DND-41 (cell line): ENCODE results near the gene PIGQ.

Experiments
- EZH2 ChIP-seq: IDR thresholded peaks from 3 replicates; pipeline ENCODE4 v1.6.1; 2012; ENCODE audit warnings: borderline replicate concordance, low read depth, mild to moderate bottlenecking, moderate library complexity, low read length, inconsistent platforms; ENCODE audit not compliant: severe bottlenecking
- TF ChIP-seq, protein P1 (sequence below): IDR thresholded peaks from 2 replicates; pipeline ENCODE4 v1.5.1; 2012; ENCODE audit warnings: borderline replicate concordance, low read length, moderate library complexity, mild to moderate bottlenecking; ENCODE audit not compliant: poor library complexity, severe bottlenecking; ENCODE audit errors: extremely low read depth

DNA sequence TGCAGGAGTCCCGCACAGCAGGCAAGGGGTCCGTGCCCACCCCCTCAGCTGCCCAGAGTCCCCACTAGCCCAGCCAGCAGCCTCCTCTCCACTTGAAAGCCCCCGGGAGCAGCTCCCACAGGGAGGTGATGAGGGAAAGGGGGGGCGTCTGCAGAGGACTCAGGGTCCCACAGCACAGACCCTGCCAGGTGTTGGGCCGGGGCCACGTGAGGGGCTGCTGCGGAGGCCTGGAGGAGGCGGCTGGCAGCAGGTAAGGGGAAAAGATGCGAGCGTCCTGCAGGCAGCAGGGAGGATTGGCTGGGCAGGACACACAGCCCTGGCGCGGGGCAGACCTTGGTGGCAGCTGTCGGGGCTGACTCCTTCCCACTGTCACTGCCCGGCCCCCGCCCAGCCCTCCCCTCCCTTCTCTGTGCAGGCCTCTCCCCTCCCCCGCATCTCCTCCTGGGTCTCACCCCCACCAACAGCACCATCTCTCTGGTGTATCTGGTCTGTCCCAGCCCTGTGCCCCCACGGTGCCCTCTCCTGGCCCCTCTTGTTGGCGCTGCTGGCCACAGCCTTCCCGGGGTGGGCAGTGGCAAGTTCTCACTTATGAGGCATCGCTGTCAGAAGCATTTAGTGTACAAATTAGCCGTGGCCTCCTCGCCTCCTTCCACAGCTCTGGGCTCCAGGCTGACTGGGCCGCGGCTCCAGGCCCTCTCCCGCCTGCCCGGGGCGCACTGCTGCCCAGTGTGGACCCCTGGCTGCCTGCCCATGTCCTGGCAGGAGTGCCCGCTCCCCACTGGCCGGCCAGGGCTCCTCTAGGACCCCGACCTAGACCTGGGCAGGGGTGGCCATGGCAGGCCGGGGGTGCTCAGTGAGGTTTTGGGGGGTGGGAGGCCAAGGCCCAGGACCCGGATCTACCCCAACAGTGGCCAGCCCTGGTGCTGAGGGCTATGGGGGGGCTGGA lies 14.0 kb upstream of the PIGQ start:
- TF ChIP-seq, protein P1, sequence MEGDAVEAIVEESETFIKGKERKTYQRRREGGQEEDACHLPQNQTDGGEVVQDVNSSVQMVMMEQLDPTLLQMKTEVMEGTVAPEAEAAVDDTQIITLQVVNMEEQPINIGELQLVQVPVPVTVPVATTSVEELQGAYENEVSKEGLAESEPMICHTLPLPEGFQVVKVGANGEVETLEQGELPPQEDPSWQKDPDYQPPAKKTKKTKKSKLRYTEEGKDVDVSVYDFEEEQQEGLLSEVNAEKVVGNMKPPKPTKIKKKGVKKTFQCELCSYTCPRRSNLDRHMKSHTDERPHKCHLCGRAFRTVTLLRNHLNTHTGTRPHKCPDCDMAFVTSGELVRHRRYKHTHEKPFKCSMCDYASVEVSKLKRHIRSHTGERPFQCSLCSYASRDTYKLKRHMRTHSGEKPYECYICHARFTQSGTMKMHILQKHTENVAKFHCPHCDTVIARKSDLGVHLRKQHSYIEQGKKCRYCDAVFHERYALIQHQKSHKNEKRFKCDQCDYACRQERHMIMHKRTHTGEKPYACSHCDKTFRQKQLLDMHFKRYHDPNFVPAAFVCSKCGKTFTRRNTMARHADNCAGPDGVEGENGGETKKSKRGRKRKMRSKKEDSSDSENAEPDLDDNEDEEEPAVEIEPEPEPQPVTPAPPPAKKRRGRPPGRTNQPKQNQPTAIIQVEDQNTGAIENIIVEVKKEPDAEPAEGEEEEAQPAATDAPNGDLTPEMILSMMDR, result peak; percentile 13
- TF ChIP-seq EZH2, result no peak
